ENCODE measurements around the gene TRAPPC11.

Gene TRAPPC11

GRCh38 chr4:183760326-183760725 lies 101.2 kb downstream of the TRAPPC11 start:
- DNase-seq, result no peak

All from stimulated activated CD4-positive, alpha-beta T cell treated with anti-CD3 and anti-CD28 coated beads, Interleukin-4, amount 100 ng/mL, for 24 hours (primary cell).